HG03378 (cell line): ENCODE measurements around the gene L3MBTL1.
A peak's percentile ranks its signal among the peaks of the same experiment; 100 is the strongest.

Source experiments
- ATAC-seq: cut with Tn5 transposase; IDR thresholded peaks from one replicate; pipeline ENCODE4 v1.9.1; 2021; ENCODE audit warnings: mild to moderate bottlenecking, moderate library complexity; ENCODE audit not compliant: unreplicated experiment

L3MBTL1 gene

DNA sequence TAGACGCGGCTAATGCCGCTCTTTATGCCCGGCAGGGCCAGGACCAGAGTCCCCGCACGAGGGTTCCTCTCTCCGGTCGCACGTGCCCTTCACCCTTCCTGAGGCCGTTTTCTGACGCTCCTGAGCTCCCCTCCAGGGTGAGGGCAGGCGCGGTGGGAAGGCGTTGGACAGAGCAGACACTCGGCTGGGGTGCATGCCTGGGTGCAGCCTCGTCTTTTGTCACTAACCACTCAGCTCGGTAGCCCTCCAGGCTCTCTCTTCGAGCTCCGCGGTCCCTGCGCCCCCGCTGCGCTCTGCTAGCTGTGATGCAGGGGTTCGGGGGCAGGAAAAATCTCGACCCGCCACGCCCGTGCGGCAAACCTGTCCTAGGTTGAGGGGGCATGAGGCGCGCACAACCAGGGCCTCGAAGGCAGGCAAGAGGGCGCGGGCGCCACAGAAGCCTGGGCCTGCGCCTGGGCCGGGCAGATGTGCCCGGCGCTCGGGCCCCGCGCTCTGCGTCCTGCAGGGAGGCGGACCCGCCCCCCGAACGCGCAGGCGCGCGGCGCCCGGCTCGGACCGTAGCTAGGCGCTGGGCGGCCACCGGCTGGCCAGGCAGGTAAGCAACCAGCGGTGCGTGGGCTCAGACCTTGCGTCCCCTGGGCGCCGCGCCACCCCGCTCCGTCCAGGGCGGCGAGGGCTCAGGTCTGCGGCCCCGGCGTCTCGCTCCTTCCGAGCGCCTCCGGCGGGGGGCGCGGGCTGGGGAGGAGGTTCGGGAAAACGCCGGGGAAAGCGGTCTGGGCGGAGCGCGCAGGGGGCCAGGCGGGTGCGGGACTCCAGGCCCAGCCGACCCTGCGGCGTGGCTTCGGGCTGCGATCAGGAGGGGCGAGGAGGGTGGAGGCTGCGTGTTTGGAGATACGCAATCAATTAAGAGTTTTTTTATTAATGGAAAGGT is at the start of gene L3MBTL1:
TSS of gene L3MBTL1 (plus strand) at position 548 of the 931 bp plus-strand sequence. CDS start 5,807 bp downstream, outside the sequence.
- no peak for ATAC-seq

DNA sequence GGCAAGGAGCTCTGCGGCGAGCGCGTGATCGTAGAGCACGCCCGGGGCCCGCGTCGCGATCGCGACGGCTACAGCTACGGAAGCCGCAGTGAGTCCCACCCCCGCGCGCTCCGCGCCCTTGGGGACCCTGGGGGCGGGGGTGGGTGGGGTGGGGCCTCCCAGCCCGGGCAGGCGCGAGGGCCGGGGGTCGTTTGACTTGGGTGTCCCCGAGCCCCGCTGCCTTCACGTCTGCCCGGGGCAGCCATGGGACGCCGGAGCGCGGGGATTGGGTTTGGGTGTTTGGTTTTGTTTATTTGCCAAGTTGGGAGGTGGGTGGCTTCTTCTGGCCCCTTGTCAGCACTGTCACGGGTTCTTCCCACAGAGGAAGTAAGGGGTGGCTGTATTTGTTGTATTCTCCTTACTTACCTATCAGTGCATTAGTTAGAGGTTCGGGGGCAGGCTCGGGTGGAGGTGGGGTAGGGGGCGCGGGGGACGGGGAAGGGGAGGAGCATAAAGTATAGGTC is 49.0 kb upstream of the L3MBTL1 start:
- no peak for ATAC-seq

DNA sequence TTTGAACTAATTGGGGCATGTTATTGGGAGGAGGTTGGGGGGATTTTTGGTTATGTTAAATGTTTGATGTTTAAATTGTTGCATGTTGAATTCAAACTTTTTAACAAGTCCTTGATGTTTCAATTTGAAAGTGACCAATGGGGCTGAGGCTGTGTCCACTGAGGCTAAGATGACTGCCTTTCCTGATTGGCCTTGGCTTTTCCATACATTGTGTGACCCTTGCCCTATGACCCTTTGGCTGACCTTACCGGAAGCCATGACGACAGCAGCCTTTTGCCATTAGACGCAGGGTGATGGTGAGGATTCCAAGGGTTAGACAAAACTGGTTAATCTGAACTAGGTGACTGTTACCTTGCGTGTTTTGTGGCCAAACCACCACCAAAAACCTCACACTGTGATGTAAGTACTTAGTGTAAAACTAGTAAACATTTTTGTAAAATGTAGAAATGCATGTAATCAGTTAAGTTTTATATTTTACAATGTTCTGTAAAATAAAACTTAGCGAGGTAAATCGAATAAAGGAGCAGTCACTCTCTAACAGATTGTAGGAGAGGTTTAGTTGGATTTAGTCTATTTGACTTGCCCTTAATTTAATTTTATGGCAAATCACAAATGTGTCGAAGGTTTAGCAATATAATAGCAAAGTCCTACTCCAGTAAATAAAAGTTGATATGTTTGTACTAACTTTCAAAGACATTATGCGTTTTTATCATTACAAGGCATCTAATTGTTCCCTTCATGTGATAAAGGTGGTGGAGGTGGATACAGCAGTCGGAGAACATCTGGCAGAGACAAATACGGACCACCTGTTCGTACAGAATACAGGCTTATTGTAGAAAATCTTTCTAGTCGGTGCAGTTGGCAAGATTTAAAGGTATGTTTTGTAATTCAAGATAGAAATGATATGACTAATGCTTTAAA is 48.2 kb upstream of the L3MBTL1 start:
- no peak for ATAC-seq

DNA sequence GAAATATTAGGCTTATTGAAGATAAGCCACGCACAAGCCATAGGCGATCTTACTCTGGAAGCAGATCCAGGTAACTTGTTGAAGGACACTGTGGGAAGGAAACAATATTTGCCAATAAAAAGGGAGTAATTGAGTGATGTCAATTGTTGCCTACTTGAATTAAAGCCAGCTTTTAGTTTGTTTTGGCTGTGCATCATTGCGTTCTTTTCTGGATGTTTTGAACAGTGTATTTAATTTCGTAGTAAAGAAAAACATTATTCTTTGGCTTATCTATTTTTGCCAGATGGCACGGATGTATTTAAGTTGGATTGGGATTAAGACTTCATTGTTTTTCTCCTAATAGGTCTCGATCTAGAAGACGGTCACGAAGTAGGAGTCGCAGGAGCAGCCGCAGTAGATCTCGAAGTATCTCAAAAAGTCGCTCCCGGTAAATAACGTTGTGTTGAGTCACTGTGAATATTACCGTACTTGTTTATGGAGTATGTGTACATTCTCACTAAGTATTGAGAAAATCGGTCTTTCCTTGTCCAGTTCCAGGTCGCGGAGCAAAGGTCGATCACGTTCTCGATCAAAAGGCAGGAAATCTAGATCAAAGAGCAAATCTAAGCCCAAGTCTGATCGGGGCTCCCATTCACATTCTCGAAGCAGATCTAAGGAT is 47.2 kb upstream of the L3MBTL1 start:
- no peak for ATAC-seq

DNA sequence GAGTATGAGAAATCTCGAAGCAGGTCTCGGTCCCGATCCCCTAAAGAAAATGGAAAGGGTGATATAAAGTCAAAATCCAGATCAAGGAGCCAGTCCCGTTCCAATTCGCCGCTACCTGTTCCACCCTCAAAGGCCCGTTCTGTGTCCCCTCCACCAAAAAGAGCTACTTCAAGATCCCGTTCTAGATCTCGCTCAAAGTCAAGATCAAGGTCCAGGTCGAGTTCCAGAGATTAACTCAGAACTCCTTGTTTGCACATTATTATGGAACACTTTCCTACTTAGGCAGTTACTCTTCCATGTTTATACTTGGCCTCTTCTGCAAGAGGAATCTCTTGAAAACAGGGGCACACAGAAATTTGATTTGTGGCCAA is 46.7 kb upstream of the L3MBTL1 start:
- no peak for ATAC-seq

DNA sequence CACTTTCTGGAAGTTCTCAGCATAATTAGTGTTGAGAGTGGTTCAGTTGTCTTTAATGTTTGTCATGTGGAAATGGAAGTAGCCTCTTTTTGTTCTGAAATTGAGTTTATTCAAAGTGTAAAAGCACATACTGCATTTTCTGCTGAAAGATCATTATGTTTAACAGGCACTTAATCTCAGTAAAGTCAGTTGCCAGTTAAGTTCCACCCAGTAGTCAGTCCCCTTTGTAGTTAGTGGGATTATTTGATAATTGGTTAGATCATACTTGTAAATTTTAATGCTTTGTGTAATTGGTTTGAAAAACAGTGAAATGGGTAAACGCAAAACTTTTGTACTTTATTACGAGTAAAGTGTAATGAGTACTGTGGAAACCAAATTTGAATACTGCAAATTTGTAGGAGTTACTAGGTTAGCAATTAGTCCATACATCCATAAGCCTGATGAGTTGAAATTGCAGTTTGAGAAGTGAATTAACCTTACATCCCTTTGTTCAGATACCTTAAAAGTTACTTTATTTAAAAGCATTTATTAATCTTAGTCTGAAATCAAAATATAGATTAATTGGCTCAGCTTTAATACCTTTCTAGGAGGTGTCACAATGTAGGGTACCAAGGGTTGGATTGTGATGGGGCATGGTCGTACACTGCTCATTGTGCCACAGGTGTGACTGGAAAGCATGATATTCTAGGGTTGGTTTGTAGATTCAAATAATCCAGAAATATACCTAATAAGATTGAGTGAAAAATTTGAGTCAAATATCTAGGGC is 45.4 kb upstream of the L3MBTL1 start:
- no peak for ATAC-seq

DNA sequence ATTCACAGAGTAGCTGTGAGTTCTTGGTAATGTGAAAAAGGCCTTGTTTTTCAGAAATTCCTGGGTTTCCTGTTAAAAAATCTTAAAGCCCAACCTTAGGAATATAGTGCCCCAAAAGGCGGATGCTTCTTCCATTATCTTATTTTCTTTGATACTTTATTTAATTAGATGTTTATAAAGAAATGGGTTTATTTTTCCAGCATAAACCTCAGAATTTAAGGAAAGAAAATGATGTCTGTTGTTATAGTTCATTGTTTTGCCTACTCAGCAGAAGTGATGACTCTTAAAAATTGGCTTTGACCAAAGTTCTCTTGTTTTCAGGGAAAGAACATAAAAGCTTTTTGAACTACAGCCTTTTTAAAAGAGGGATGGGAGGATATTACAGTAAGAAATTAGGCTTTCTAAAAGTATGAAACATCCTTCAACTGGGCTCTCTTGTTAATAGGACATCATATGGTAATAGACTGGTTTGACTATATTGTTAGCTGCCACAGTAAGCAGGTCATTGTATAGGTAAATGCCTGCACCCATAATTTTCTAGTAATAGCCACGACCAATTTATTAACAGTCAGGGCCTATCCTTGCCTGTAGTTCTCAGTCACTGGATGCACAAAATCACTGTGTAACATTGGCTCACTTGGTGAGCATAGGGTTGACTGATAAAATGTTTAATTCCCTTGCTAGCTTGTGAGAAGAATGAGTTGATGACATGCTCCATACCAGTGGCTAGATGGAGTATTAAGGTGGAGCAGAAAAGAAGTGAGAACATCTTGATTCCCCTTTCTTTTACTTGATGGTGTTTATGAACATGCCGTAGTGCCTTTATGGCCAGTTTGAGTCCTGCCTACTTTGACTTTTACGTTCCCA is 44.6 kb upstream of the L3MBTL1 start:
- ATAC-seq, result no peak

DNA sequence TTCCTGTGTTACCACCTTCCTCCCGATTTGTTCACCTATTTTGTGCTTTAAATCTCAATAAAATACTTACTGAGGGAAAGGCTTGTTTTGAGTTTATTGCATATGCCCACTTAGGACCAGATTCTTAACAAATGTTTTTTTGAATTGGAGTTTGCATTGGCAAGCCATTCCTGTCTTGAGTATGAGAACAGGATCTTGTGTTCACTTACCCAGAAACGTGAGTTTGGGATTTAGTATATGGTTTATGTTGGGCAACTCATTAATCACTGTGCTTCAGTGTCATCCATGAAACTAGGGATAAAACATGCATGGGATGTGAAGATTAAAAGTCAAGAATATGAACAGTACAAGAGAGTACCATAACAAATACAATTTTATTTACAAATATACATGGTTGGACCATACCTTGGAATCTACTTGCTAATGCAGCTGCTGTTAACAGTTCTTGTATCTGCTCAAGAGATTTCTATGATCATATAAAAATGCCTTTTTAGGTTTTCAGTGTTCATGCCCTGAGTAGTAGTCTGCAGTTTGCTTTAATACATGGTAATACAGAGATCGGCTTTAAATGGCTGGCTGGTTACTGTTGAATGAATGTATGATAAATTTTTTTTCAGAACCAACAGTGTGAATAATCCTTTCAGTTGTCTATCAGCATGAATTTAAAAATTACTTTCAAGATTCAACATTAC is 43.8 kb upstream of the L3MBTL1 start:
- ATAC-seq, result no peak

DNA sequence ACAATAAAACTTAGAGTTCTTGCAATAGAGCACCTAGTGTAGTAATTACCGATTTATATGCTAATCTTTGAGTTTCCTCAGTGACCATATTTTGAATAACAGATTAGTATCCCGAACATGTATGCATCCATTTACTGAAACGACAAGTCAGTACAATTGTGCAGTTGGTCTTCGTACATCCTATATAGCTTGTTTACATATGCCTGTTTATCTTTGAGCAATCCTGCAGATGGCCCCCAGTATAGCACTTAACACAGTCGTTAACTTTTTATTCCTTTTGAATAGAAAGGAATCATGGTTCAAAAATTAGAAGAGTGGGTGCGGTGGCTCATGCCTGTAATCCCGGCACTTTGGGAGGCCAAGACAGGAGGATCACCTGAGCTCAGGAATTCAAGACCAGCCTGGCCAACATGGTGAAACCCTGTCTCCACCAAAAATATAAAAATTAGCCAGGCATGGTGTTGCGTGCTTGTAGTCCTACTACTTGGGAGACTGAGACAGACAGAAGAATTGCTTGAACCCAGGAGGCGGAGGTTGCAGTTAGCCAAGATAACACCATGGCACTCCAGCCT is 43.2 kb upstream of the L3MBTL1 start:
- ATAC-seq, result no peak

DNA sequence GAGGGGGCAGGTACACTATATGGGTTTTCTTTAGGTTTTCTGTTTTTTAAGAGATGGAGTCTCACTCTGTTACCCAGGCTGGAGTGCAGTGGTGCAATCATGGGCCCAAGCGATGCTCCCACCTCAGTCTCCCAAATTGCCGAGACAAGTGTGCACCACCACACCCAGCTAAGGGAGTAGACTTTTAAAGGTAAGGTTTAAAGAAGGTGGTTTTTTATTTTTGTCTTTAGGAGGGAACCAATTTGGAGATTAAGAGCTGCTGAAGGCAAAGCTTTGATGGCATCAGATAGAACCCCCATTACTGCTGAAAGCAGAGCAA is 41.9 kb upstream of the L3MBTL1 start:
- ATAC-seq, result no peak

DNA sequence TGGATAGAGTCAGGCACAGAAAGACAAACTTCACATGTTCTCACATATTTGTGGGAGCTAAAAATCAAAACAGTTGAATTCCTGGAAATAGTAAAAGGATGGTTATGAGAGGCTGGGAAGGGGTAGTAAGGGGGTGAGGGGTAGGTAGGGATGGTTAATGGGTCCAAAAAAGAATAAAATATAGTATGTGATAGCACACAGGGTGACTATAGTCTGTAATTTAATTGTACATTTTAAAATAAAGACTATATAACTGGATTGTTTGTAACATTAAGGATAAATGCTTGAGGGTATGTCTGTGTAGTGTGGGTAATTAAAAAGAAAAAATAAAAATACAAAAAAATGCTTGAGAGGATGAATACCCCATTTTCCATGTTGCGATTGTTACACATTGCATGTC is 39.9 kb upstream of the L3MBTL1 start:
- no peak for ATAC-seq

DNA sequence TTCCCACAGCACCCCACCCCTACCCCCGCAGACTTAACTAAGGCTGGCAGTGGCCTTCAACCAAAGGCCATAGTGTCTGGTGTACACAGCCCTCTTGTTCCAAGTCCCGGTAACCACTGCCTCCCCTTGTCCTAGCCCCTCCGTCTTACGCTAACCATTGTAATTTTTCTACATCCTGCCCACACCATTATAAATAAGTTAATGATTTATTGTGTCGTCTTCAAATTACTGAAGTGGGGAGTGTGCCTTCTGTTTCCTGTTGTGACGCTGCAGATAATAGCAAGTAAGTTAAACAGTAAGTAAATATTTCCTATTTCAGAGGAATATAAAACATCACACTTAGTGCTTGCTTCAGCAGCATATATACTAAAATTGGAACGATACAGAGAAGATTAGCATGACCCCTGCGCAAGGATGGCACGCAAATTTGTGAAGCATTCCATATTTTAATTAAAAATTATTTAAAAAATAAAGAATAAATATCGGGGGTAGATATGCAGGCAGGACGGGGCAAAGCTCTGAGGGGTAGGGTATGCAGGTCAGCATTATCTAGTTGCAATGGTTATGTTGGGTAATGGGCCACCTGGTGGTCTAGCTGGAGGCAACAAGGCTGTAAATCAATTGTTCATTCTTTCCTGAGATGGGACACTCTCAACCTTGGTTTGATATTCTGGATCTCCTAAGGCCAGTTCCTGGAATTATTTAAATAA is 34.7 kb upstream of the L3MBTL1 start:
- no peak for ATAC-seq

DNA sequence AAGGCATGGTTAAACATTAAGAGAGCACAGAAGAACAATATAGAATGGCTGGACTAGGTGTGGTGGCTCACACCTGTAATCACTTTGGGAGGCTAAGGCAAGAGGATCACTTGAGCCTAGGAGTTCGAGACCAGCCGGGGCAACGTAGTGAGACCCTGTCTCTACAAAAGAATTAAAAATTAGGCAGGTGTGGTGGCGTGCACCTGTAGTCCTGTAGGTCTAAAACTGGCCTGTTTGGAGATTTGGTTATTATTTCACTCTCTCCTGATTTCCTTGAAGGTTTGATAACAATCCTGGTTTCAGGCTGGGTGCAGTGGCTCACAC is 34.2 kb upstream of the L3MBTL1 start:
- ATAC-seq, result no peak

DNA sequence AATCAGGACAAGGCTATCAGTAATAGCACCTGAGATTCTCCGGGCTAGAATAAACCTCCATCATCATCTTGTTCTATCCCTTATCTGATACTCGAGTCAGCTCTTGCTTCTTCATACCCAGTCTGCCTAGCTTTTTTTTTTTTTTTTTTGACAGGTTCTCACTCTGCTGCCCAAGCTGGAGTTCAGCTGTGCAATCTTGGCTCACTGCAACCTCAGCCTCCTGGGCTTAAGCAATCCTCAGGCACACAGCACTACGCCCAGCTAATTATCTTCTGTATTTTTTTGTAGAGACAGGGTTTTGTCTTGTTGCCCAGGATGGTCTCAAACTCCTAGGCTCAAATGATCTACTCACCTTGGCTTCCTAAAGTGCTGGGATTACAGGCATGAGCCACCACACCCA is 30.3 kb upstream of the L3MBTL1 start:
- ATAC-seq, result no peak

DNA sequence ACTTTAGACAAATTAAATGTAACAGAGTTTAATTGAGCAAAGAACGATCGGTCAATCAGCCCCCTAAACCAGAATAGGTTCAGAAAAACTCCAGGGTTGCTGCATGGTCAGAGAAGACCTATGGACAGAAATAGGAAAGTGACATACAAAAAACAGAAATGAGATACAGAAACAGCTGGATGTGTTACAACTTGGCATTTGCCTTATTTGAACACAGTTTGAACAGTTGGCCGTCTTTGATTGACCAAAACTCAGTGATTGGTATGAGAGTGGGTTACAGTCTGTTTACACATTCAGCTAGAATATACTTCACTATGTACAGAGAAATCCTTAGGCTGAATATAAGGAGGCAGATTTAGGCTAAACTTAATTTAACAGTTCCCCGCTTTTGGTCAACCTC is 29.9 kb upstream of the L3MBTL1 start:
- no peak for ATAC-seq

DNA sequence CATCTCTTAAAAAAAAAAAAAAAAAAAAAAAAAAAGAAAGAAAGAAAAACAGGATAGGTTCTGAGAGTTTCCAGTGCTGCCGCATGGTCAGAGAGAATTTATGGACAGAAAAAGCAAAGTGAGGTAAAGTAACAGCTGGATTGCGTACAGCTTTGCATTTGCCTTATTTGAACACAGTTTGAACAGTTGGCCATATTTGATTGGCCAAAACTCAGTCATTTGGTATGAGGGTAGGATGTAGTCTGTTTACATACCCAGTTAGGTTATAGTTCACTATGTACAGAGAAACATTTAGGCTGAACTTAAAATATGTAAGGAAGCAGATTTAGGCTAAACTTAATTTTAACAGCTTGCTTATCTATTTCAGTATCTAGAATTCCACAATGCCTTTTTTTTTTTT is 17.5 kb upstream of the L3MBTL1 start:
- ATAC-seq, result no peak

DNA sequence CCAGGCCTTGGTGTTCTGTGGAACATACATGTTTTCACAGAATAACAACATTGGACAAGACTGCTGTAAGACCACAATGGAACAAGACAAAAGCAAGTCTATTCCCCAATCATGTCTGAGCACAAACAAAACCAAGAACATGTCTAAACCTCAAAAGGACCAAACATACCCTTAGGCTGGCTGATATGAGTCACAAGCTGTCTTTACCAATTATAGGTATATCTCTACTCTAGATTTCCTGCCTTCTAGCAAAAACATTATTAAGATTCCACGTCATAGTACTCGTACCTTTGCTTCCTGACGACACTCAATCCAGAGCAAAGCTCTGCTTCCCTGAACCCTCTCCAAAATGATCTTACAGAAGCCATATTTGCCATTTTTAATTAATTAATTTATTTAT is 15.4 kb upstream of the L3MBTL1 start:
- ATAC-seq, result peak; percentile 86

DNA sequence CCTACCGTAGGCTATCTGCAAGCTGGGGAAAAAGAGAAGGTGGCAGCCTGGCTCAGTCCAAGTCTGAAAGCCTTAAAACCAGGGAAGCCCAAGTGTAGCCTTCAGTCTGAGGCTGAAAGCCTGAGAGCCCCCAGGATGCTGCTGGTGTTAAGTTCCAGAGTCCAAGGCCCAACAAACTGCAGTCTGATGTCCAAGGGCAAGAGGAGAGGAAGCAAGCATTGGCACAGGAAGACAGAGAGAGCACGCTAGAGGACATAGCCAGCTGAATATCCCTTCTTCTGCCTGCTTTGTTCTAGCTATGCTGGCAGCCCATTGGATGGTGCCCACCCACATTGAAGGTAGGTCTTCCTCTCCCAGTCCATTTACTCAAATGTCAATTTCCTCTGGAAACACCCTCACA is 12.1 kb upstream of the L3MBTL1 start:
- ATAC-seq, result no peak
